Activated CD8-positive, alpha-beta T cell treated with anti-CD3 and anti-CD28 coated beads, Interleukin-2, amount 10 ng/mL, durations not matched to agents 7 days and 5 days (primary cell): ENCODE data around the gene GLG1. TPM values are rescaled to one million over a fixed set of nuclear protein-coding genes. Genes with fewer than 3 reads are reported as not detected.

ENCODE experiments used
- ATAC-seq: fragments of 150-1000 bp; cut with Tn5 transposase; one replicate; pipeline ENCODE4 v1.10.0; 2021; ENCODE audit warnings: moderate library complexity
- CTCF ChIA-PET: fragments of 350-600 bp; sonication (Branson Sonifier 250); formaldehyde crosslinking; loops from one replicate; lab custom pipeline; 2021; ENCODE audit warnings: antibody characterized with exemption; lab: Charles Lee
- POLR2A ChIA-PET: fragments of 350-600 bp; sonication (Branson Sonifier 250); formaldehyde crosslinking; loops from one replicate; lab custom pipeline; 2021; ENCODE audit warnings: antibody characterized with exemption; lab: Charles Lee
- DNase-seq: peaks from one replicate; pipeline ENCODE4 v3.0.0-alpha.2; 2020
- H3K27ac Mint-ChIP-seq: one replicate; pipeline ENCODE4 v1.8.0; 2021; ENCODE audit warnings: mild to moderate bottlenecking, mixed read lengths
- H3K27me3 Mint-ChIP-seq: one replicate; pipeline ENCODE4 v1.8.0; 2021; ENCODE audit warnings: low read depth, mixed read lengths
- H3K36me3 Mint-ChIP-seq: one replicate; pipeline ENCODE4 v1.8.0; 2021; ENCODE audit warnings: low read depth, mixed read lengths
- H3K4me1 Mint-ChIP-seq: one replicate; pipeline ENCODE4 v1.8.0; 2021; ENCODE audit warnings: low read depth, mixed read lengths
- H3K4me3 Mint-ChIP-seq: one replicate; pipeline ENCODE4 v1.8.0; 2021; ENCODE audit warnings: mild to moderate bottlenecking, mixed read lengths
- H3K9me3 Mint-ChIP-seq: one replicate; pipeline ENCODE4 v1.8.0; 2022; ENCODE audit warnings: mixed read lengths; ENCODE audit not compliant: insufficient read depth
- total RNA-seq, 2 experiments: library from RNA; stranded (reverse); gene quantifications; one replicate each; pipeline ENCODE4 v1.2.3, GENCODE V29; 2021

The GLG1 gene
- total RNA-seq, 2 experiments from 2014 or later = 110 to 112 TPM

- H3K27ac Mint-ChIP-seq = no peak overlapping the region
- H3K9me3 Mint-ChIP-seq = no peaks in the 10 kb centered on the region
- H3K4me1 Mint-ChIP-seq = peaks cover 50% of the 10 kb centered on the region
- H3K4me3 Mint-ChIP-seq = peak overlapping the region; percentile 88
- ChIA-PET CTCF (interaction anchor here (0.7 to 2.8 kb wide), 3 partner anchors 16 to 38 kb away, joined by 3 to 8 read pairs (median 4); no protein-coding TSS in a partner anchor), POLR2A (interaction anchor here (1.0 to 4.7 kb wide), 3 partner anchors 9 to 59 kb away, joined by 3 to 28 read pairs (median 4); partner anchors contain the start of gene RFWD3)
- H3K27me3 Mint-ChIP-seq = no peaks in the 10 kb centered on the region
- no peak for DNase-seq
- ATAC-seq = no peak
- peaks cover 26% of the 10 kb centered on the region for H3K36me3 Mint-ChIP-seq
These were observed 1.5 kb upstream of the GLG1 start for GRCh38 chr16:74608381-74608780.

- H3K4me3 Mint-ChIP-seq = peak overlapping the region; percentile 88
- H3K27ac Mint-ChIP-seq = peak overlapping the region; percentile 60
- H3K4me1 Mint-ChIP-seq = peaks cover 53% of the 10 kb centered on the region
- ChIA-PET CTCF (interaction anchor here (0.7 to 2.8 kb wide), 3 partner anchors 17 to 39 kb away, joined by 3 to 8 read pairs (median 4); no protein-coding TSS in a partner anchor), POLR2A (interaction anchor here (1.0 to 4.7 kb wide), 3 partner anchors 9 to 59 kb away, joined by 3 to 28 read pairs (median 4); partner anchors contain the start of gene RFWD3)
- peaks cover 27% of the 10 kb centered on the region for H3K36me3 Mint-ChIP-seq
- no peaks in the 10 kb centered on the region for H3K27me3 Mint-ChIP-seq
- no peaks in the 10 kb centered on the region for H3K9me3 Mint-ChIP-seq
- no peak for DNase-seq
- ATAC-seq = no peak
These were observed 1.0 kb upstream of the GLG1 start for GRCh38 chr16:74607962-74608356.

DNA sequence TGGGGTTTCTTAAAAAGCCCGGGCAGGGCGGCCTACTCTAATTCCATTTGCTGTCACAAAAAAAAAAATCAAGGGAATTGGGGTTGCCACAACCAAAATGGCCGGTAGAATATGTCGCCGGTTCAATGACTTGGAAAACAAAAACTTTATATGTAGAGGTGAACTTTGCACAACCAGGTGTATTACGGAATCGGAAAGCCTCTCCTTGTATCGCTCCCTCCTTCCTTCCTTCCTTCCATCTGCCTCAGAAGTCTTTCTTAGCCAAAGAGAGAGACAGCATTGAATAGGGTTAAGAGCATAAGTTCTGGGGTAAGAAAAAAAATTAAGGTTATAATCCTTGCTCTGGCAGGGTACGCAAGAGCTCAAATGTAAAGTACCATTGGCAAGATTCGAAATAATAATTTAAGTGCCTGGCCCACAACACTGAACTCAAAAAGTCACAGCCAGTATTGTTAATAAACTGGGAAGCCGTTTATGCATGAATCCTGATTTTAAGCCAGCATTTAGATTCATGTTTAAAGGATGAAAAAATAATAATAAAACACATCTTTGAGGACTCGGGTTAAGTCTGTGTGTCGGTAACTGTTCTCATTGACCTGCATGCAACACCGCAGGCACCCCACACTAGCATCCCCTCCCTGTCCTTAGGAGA is 522 bp upstream of the GLG1 start:
- H3K9me3 Mint-ChIP-seq = no peaks in the 10 kb centered on the region
- peak; percentile 2 for ATAC-seq
- no peak for DNase-seq
- POLR2A ChIA-PET = interaction anchor here (0.7 to 4.7 kb wide), 9 partner anchors 9 to 166 kb away, joined by 3 to 28 read pairs (median 5); partner anchors contain the start of gene RFWD3
- H3K36me3 Mint-ChIP-seq = peaks cover 29% of the 10 kb centered on the region
- H3K4me3 Mint-ChIP-seq = peak overlapping the region; percentile 88
- H3K27ac Mint-ChIP-seq = peak overlapping the region; percentile 89
- CTCF ChIA-PET = interaction anchor here (0.8 to 2.8 kb wide), 3 partner anchors 17 to 29 kb away, joined by 3 to 8 read pairs (median 3); no protein-coding TSS in a partner anchor
- no peaks in the 10 kb centered on the region for H3K27me3 Mint-ChIP-seq
- peaks cover 58% of the 10 kb centered on the region for H3K4me1 Mint-ChIP-seq

DNA sequence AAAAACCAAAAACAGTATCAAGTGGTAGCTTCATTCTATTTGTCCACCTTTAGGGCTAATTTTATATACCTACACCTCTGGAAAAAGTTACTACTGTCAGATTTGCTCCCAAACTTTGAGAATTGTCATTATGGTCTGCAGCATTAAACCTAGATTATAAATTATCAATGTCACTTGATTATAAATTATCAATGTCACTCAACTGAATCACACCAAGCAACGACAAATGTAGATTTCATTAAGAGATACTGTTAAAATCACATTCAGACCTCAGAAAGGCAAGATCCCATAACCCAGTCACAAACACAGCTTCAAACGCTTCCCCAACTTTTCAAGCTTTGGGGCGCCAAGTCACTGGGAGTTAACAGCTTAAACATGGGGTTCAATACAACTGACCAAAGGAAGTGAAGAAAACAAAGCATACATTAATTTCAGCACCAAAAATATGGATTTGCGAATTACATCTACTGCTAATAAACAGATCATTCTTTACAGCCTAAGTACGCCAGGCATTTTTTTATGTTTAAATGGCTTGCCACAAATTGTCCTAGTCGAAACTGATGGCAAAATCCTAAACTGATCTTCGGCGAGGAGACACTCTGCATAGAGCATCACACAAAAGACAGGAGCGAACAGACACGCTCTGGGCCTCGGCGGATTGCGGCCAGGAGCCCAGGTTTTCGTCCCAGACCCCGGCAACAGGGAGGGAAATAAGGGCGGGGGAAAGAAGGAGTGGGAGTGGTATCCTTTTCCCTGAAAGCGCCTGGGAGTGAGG is 981 bp downstream of the GLG1 start:
- ChIA-PET CTCF (interaction anchor here (2.8 kb wide), 1 partner anchor 19 kb away, joined by 8 read pairs; no protein-coding TSS in a partner anchor), POLR2A (interaction anchor here (0.6 to 4.7 kb wide), 7 partner anchors 12 to 289 kb away, joined by 3 to 28 read pairs (median 4); partner anchors contain the start of gene RFWD3)
- DNase-seq (no peak), ATAC-seq (no peak)
- H3K4me3 Mint-ChIP-seq = peak overlapping the region; percentile 88
- peaks cover 72% of the 10 kb centered on the region for H3K4me1 Mint-ChIP-seq
- no peaks in the 10 kb centered on the region for H3K9me3 Mint-ChIP-seq
- peak overlapping the region; percentile 89 for H3K27ac Mint-ChIP-seq
- H3K36me3 Mint-ChIP-seq = peaks cover 27% of the 10 kb centered on the region
- no peaks in the 10 kb centered on the region for H3K27me3 Mint-ChIP-seq

DNA sequence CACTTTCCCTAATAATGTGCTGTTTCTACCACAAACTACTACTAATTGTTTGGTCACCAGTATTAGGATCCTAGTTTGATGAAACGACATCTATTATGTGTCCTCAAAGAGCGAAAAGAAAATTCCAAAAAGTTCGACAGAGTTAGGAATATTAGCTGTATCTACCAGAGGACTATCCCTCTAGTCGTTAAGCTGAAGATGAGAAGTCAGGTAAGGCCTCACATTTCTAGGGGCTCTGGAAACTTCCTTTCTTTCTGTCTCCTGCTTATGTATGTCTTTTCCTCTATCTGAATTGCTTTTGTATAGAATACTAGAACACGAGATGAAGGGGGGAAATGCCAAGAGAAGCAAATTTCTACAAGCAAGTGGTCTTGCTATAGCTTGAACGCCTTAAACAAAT is 1.6 kb downstream of the GLG1 start:
- H3K27me3 Mint-ChIP-seq = no peaks in the 10 kb centered on the region
- no peaks in the 10 kb centered on the region for H3K9me3 Mint-ChIP-seq
- no peak for ATAC-seq
- H3K4me3 Mint-ChIP-seq = peak overlapping the region; percentile 88
- DNase-seq = no peak
- H3K4me1 Mint-ChIP-seq = peaks cover 78% of the 10 kb centered on the region
- peaks cover 32% of the 10 kb centered on the region for H3K36me3 Mint-ChIP-seq
- peak overlapping the region; percentile 89 for H3K27ac Mint-ChIP-seq
- POLR2A ChIA-PET = interaction anchor here (0.6 to 4.7 kb wide), 4 partner anchors 13 to 288 kb away, joined by 3 to 28 read pairs (median 4); partner anchors contain the start of gene RFWD3
- CTCF ChIA-PET = interaction anchor here (2.8 kb wide), 1 partner anchor 19 kb away, joined by 8 read pairs; no protein-coding TSS in a partner anchor

GRCh38 chr16:74603848-74604247 is 3.1 kb downstream of the GLG1 start:
- Mint-ChIP-seq H3K27ac (peak overlapping the region; percentile 60), H3K4me1 (peaks cover 83% of the 10 kb centered on the region), H3K9me3 (no peaks in the 10 kb centered on the region), H3K4me3 (peak overlapping the region; percentile 88), H3K27me3 (no peaks in the 10 kb centered on the region), H3K36me3 (peaks cover 40% of the 10 kb centered on the region)
- no peak for ATAC-seq
- ChIA-PET POLR2A (no interaction called here), CTCF (no interaction called here)
- no peak for DNase-seq

DNA sequence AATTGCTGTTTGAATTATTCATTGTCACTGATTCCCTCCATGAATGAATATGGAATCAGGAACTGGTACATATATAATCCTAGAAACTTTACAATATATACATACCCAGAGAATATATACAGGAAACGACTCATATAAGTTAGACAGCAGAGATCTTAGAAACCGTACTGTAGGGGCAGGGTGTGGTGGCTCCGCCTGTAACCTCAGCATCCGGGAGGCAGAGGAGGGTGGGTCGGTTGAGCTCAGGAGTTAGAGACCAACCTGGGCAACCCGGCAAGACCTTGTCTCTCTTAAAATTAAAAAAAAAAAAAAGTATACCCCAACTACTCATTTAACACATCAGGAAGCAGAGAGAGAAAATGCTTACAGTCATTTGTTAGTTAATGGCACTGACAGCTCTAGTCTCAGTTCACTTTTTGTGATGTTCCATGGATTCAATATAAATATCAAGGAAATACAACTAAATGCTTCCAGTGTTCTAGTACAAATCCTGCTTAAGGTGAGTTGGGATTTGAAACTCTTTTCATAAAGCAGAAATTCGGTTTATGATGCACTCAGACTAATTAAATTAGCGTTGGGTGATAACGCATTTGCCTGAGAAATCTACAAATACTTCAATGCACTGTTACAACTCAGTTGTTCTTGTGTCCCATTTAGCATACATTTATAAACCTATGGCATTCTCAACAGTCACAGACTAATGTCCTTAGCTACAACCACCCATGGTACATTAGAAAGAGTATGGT is 5.6 kb downstream of the GLG1 start:
- ATAC-seq = peak; percentile 97
- Mint-ChIP-seq H3K4me1 (peaks cover 72% of the 10 kb centered on the region), H3K27ac (peak overlapping the region; percentile 87), H3K4me3 (peak overlapping the region; percentile 70), H3K27me3 (no peaks in the 10 kb centered on the region), H3K9me3 (no peaks in the 10 kb centered on the region), H3K36me3 (peaks cover 51% of the 10 kb centered on the region)
- peak; percentile 89 for DNase-seq
- ChIA-PET POLR2A (interaction anchor here (0.6 to 1.6 kb wide), 5 partner anchors 37 to 131 kb away, joined by 3 to 5 read pairs (median 3); partner anchors contain the start of gene MLKL), CTCF (interaction anchor here (2.5 kb wide), 1 partner anchor 21 kb away, joined by 10 read pairs; no protein-coding TSS in a partner anchor)

GRCh38 chr16:74596586-74596985 is 10.3 kb downstream of the GLG1 start:
- H3K4me1 Mint-ChIP-seq = peaks cover 46% of the 10 kb centered on the region
- ChIA-PET POLR2A (no interaction called here), CTCF (interaction anchor here (0.9 kb wide), 1 partner anchor 55 kb away, joined by 3 read pairs; no protein-coding TSS in a partner anchor)
- H3K27ac Mint-ChIP-seq = no peak overlapping the region
- ATAC-seq = no peak
- no peaks in the 10 kb centered on the region for H3K9me3 Mint-ChIP-seq
- H3K27me3 Mint-ChIP-seq = no peaks in the 10 kb centered on the region
- no peak overlapping the region for H3K4me3 Mint-ChIP-seq
- peaks cover 41% of the 10 kb centered on the region for H3K36me3 Mint-ChIP-seq
- DNase-seq = no peak

DNA sequence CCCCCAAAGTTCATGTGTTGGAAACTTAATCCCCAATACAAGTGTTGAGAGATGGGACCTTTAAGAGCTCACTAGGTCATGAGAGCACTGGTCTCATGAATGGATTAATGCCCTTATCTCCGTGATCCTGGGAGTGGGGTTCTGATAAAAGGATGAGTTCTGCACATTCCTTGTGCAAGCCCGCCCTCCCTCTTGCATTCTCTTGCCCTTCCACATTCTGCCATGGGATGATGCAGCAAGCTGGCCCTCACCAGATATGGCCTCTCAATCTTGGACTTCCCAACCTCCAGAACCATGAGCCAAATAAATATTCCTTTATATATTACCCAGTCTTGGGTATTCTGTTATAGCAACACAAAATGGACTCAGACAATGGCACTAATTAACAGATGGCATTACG is 14.1 kb downstream of the GLG1 start:
- Mint-ChIP-seq H3K4me1 (peaks cover 27% of the 10 kb centered on the region), H3K4me3 (no peak overlapping the region), H3K27ac (no peak overlapping the region), H3K27me3 (no peaks in the 10 kb centered on the region), H3K36me3 (peaks cover 31% of the 10 kb centered on the region), H3K9me3 (no peaks in the 10 kb centered on the region)
- no peak for DNase-seq
- ChIA-PET CTCF (no interaction called here), POLR2A (interaction anchor here (0.6 to 1.2 kb wide), 2 partner anchors 74 to 119 kb away, joined by 3 to 4 read pairs; partner anchors contain the start of gene RFWD3)
- ATAC-seq = no peak

- Mint-ChIP-seq H3K9me3 (no peaks in the 10 kb centered on the region), H3K27me3 (no peaks in the 10 kb centered on the region), H3K4me1 (peaks cover 32% of the 10 kb centered on the region), H3K4me3 (no peak overlapping the region), H3K27ac (no peak overlapping the region), H3K36me3 (peaks cover 34% of the 10 kb centered on the region)
- ChIA-PET CTCF (no interaction called here), POLR2A (interaction anchor here (0.6 to 1.2 kb wide), 2 partner anchors 75 to 119 kb away, joined by 3 to 4 read pairs; partner anchors contain the start of gene RFWD3)
- DNase-seq (no peak), ATAC-seq (no peak)
These were observed 14.9 kb downstream of the GLG1 start for GRCh38 chr16:74591876-74592650.
